ENCODE data around the gene PIP4K2A.

Gene PIP4K2A

DNA sequence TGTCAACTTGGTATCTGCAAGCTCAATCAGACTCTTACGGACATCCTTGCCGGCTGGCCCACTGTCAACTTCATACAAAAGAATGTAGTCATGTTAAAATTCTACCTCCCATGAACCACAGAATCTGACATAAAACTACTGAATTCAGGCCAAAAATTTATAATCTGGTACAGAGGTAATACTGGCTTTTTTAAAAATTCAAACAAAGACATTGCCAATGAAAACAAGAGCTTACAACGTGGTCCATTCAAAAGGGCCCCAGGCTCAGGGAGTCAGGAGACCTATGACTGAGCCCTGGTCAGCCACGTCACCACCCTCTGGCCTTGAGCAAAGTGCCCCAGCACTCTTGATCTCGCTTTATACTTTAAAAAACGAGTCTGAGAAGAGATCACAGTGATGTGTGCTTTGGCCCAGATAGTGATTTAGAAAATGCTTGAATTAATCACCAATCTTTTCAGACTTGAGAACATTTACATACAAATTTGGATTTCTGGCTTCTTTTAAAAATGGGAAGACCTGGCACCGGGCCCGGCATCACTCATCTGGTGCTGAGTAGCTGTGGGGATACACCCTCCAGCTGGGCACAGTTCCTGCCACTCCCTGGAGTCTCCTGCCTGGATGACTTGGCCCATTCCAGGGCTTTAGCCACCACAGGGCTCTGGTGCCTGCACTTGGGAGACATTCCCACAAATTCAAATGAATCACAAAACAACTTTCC is 94.1 kb downstream of the PIP4K2A start:
- DNase-seq (ENCODE audit: low read depth, low spot score) = no peak

DNA sequence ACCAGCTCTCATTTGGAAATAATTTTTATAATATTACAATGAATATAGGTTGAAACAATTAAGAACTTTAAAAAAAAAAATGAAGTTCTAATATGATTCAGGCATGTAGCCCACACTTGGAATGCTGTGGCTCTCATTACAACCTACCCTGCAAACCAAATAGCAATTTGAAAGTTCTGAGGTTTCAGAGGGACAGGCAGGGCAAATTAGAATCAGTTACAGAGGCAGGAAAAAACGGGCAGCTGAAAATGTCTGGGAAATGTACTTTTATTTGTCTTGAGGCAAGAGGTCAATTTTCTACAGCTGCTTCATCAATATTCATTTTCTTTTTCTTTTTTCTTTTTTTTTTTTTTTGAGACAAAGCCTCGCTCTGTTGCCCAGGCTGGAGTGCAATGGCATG is 95.3 kb downstream of the PIP4K2A start:
- DNase-seq (ENCODE audit: low read depth, low spot score) = no peak

DNA sequence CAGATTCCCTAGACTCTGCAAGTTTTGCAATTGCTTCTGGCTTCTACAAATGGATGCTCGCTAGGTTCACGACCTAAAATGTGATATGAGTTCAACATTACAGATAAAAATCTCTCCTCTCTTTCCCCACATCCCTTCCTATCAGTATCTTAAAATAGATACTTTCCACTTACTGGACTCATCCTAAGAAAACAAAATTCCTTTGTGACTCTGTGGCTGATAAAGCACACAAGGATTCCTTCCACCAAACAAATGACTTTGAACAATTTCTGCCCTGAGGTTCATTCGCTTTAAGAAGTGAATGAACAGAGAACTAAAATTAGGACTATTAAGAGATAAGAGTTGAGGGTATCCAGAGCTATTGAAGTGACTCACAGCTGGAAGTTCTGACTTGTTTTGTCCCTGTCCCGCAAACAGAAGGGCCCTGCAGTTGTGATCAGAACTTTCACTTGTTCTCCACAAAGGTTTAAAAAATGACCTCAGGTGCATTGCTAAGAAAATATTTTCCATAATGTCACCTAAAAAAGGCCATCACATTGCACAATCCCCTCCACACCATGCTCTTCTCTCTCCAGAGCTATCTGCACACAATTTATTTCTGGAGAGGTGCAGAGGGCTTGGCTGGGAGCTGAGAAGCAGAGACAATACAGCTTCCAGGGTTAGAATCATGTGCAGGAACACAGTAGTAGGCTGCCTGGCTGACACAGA is 96.1 kb downstream of the PIP4K2A start:
- no peak for DNase-seq (ENCODE audit: low read depth, low spot score)

DNA sequence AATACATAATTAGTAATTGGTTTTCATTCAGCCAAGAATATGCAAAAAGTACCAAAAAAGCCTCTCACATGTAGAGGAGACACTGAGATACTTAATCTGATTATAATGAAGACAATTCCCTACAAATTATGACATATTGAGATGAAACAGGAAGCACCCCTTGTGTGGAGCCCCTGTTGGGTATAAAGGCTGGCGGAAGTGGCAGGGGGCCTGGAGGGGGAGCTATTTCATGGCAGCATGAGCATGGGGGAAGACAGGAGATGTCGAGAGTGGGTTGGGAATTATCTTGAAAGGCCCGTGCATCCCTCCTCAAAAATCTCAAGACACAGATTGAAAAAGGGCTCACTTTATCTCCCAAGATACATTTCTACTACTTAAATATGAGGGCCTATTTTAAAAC is 96.9 kb downstream of the PIP4K2A start:
- no peak for DNase-seq (ENCODE audit: low read depth, low spot score)

DNA sequence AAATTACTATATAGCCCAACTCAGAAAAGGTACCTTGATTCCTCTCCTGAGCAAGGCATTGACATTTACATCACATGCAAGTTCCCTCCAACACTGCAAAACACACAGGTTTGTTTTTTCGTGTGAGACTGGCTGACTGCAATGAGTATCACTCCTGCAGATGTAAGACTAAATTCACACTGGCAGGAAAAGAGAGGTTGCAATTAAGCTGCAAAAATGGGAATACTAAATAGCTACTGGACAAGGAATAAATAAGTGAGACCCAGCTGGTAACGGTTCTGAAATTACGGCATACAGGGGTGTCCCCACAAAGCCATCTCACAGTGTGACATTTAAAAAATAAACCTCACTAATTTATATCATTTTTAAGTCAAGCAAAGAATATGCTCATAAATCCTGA is 97.3 kb downstream of the PIP4K2A start:
- no peak for DNase-seq (ENCODE audit: low read depth, low spot score)

DNA sequence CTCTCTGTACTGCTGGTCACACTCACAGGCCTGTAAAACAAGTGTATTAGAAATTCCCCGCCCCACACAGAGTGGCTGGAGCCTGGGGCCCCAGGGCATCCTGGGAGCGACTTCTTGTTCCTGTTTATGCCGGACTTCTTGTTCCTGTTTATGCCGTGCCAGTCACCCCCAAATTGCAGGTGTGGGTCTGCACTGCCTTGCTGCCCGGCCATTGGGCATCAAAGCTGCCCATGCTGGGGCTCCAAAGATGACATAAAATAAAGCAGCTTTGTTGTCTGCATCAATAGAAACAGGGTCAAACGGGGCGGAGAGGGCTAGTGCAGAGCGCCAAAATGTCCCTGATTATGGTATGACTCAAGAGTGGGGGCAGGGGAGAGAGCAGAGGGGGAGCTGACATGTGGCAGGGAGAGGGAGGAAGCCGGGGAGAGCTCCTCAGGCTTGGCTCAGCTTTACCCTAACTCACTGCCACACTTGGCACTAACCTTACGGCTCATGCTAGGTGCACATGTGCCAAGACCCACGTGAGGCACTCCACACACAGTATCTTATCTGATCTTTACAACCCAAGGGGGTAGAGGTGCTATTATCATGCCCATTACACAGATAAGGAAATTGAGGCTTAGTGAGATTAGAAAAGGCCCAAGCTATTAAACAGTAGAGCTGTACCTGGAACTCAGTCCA is 98.4 kb downstream of the PIP4K2A start:
- no peak for DNase-seq (ENCODE audit: low read depth, low spot score)

DNA sequence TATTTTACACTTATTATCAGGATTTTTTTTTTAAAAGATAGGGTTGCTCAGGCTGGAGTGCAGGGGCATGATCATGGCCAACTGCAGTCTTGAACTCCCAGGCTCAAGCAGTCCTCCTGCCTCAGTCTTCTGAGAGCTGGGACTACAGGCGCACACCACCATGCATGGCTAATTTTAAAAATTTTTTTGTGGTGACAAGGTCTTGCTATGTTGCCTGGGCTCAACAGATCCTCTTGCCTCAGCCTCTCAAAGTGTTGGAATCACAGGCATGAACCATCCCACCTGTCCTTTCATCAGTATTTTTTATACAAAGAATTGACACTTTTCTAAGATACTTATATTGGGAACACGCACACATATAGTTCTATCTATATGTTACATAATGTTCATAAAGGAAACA is 99.3 kb downstream of the PIP4K2A start:
- no peak for DNase-seq (ENCODE audit: low read depth, low spot score)

DNA sequence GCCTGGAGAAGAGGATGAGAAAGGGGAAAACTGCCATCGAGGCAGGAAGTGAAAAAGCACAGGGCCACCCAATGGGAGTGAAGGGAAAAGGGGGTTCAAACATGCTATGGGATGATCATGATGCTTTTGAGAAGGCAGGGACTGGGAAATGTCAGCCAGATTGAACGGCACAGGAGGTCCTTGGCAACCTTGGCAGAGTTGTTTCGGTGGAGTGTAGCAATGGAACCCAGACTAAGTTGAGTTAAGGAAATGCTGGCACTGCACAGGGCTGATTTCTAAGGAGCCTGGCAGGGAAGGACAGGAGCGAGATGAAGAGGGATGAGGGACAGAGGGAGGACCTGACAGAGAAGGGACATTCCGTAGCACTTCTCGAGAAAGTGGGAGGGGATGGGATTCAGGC is 101.4 kb downstream of the PIP4K2A start:
- no peak for DNase-seq (ENCODE audit: low read depth, low spot score)

DNA sequence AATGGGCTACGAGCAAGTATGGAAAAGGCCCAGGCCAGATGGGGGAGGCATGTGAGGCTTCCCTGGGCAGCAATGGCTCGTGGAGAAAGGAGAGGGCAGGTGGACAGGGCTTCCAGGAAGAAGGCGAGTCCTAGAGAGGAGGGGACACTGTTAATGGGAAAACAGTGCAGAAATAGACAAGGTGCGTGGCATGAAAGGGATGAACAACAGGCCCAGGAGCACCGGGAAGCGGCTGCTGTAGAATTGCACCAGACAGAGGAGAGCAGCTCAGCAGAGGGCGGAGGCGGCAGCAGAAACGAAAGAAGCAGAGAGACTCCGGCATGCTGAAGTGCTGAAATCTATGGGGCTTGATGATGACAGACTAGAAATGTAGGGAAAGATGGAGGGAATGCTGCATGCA is 102.1 kb downstream of the PIP4K2A start:
- no peak for DNase-seq (ENCODE audit: low read depth, low spot score)

DNA sequence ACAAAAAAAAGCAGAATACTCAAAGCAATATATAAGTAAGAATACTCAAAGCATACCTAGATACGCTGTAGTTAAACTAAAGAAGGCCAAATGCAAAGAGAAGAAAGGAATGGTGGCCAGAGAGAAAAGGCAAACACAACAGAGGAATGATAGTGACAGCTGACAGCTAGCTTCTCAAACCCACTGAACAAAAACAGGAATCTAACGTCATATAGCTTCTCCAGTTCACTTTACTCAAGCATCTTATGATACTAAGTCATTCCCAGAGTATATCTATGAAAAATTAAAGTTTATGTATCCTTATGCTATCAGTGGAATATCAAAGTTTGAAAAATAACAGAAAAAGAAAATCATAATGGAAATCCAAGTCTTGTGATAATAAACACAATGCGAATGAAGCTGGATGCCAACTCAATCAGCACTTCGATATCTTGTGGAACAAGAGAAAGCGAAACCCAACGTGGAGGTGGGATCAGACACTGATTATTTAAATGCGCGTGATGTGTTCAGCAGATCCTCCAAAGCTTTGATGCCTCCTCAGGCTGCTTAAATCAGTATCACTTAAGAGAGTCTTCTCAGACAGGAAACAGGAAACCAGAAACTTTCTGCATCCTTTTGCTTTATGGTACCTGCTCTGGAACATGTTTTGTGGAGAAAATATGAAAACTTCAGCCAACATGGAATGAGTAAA is 102.8 kb downstream of the PIP4K2A start:
- peak; percentile 51 for DNase-seq (ENCODE audit: low read depth, low spot score)

DNA sequence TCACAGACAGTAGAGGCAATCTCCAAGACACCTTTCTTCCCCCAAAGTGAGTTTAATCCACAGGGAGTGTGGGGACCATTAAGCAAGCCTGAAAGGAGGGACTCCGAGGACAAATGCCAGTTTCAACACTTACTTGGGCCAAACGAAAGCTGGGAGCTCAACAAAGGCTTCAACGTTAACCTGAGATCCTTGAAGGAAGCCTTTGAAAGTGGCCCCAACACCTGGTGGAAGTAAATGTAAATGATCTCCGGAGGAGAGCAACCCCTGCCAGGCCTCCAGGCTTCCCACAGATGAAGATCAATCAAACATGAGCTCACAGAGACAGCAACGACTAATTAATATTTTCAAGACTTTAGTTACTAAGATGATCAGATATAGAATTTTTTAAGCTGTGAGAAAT is 103.8 kb downstream of the PIP4K2A start:
- no peak for DNase-seq (ENCODE audit: low read depth, low spot score)

DNA sequence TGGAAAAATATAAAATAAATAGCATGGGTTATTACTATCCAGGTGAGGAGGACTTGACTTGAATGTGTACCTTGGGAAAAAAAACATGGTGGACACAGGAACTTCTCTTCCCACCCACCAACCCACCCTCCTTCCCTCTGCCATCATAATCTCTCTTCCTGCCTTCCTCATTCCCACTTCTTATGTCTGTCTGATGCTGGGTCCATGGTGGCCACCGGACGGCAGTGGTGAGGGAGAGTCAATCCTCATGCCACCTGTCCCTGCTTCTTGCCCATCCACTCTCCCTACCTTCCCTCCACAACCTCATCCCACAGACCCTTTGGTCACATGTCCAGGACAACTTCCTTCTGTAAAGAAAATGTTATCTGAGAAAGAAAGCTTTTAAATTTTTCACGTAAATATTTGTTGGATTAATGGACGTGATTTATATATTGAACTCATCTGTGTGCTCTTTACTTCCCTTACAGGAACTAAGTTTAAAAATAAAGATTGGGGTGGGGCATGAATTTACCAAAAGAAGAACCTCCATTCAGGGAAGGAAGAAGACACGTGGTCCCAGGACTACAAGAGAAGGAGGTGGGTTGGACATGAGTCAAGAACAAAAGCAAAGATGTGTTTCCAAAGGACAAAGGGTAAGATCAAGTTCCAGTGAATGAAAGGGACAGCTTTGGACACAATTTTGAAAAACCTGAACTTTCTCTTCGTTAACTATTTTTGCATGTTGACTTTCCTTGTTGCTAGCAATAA is 104.5 kb downstream of the PIP4K2A start:
- DNase-seq (ENCODE audit: low read depth, low spot score) = no peak

DNA sequence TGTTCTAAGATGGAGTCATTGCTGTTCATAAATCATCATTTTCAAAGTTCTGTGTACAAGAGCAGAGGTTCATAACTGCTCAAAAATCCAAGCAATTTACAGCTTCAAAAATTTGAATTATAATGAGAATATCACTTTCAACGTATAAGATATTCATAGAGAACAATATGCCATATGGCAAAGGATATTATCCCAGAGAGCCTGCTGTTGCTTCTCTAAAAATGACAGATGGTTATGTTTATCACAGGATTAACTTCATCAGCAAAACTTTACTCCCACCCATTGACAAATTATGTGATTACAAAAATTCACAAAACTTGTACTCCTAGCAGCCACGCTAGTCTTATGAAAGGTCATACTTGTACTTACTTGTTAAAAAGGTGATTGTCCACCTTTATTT is 105.1 kb downstream of the PIP4K2A start:
- no peak for DNase-seq (ENCODE audit: low read depth, low spot score)

DNA sequence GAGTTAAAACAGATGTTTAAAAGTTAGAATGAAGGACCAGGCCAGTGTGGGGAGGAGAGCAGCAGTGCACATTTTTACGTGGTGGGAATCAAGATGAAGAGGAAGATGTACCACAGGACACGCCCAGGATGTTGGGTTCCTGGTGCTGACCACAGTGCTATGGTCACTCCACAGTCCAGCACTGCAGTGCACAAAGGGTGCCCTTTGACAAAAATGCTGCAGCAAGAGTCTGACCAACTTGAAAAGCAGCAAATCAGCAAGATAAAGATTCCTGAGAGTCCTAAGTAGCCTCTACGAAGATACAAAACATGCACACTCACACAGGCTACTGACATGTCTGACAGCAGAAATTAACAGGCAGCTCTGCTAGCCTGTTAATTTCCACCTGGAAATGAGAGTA is 107.1 kb downstream of the PIP4K2A start:
- no peak for DNase-seq (ENCODE audit: low read depth, low spot score)

DNA sequence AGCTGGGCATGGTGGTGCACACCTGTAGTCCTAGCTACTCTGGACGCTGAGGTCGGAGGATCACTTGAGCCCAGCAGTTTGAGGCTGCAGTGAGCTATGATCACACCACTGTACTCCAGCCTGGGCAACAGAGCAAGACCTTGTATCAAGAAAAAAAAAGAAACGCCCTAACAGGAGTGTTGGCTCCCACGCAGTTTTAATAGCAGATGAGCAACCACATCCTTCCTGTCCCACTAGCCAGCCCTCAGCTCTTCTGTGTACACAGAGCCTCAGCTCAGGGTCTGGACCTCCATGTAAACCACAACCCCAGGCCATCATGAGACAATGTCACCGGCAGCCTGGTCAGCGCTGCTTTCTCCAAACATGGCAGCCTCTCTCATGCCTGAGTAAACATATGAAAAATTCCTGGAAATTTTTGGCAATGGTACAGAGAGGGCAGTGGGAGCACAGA is 108.2 kb downstream of the PIP4K2A start:
- no peak for DNase-seq (ENCODE audit: low read depth, low spot score)

DNA sequence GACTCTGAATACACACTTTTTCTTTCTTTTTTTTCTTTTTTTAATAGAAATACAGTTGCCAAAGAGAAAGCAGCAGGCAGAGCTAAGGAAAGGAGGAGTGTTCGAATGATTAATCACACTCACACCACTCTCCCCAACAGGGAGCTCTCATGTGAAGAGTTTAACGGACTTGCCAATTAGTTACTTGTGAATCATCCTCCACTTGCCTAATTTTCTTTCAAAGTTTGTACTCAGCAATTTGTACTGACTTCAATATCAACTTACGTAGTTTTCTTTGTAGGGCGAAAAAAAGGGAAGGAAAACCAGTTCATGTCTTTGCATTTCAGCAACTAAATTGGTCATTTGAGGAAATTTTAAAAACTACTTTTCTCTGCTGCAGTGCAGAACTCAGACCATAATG is 109.2 kb downstream of the PIP4K2A start:
- no peak for DNase-seq (ENCODE audit: low read depth, low spot score)

DNA sequence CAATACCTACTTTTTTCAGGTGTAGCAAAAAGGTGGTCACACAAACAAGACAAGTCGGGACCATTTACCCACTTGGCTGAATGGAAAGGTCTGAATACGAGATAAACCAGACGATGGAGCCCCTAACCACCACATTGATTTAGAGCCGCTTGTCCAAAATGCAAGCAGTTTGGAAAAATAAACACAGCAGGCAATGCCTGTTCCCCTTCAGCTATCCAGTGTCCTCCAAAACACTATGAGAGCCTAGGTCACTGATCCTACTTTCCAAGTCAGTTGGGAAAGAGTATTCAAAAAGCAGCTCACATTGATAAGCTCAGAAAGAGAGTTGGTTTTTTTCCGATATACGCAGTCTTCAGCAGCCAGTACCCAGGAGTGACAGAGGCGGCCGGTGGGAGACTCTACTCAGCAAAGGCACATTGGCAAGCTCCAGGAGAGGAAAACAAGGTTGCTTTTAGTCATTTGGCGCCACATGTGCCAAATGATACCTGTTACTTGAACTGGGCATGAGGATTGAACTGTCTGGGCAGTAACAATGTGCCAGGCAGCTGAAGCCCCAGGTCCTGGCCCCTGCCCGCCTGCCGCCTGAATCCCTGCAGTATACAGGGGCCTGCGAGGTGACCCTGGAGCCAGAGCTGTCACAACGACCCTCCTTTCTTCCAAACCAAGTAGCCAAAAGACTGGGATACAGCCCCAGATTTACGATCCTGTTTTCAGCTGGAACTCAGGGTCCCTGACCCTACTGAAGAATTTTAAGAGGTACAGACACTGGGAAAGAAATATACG is 109.8 kb downstream of the PIP4K2A start:
- DNase-seq (ENCODE audit: low read depth, low spot score) = no peak

DNA sequence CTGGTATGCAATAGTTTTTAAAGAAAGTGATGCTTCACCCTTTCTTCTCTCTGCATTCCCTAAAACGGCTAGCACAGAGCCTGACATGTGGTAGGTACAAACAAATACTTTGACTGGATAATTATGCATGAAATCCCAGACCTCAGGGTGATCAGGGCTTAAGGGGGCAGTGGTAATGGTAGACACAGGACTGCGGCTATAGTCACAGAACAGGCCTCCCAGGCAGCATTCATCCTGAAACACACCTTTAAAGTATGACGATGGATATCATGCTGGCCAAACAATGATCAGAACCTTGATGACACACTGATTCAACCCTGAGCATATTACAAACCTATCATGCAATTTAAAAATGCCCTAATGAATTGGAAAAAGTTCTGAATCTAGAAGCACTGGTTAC is 110.8 kb downstream of the PIP4K2A start:
- no peak for DNase-seq (ENCODE audit: low read depth, low spot score)

DNA sequence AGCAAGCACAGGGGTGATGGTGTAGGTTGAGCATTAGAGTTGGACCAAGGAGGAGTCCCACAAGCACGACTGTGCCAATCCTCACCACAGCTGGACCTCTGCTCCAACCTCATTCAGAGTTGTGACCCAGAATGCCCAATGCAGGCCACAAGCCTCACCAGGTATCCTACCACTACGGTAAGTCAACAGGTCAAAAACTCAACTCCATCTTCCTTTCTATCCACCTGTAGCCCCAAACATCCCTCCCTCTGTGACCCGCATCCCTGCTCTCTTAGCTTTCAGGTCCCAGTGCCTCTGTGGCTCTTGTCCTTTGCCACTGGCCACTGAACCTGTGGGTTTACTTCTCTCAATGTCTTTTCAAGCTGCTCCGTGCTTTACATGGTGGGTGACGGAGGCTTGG is 112.8 kb downstream of the PIP4K2A start:
- no peak for DNase-seq (ENCODE audit: low read depth, low spot score)

DNA sequence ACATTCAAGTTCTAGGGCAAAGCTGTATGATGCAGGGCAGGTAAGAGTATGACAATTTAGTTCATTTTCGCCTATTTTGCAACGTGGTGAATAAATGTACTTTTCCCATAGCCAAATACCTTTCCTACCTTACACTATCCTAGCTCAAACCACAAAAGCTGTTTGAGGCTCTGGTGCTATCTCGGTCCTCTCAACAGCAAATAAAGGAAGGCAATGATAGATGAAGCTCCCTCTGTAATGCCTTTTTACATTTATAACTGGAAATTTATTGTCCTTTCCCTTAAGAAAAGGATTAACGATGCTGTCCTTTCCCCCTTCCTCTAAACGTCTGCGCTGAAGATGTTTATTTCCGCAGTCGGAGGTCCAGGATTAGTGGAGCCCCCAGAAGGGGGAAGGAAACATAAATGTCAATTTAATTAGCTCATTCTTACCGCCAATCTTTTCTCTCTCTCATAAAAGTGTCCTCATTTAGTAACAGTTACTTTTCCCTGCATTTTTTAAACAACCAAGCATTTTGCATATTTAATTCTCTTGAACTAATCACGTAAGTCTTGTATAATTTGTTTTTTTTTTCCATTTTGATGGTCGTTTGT is 114.6 kb downstream of the PIP4K2A start:
- DNase-seq (ENCODE audit: low read depth, low spot score) = no peak
